ENCODE results near the gene SOBP.

- TF ChIP-seq CTCF (IDR thresholded peaks at IDR 0.05 in 8 of 11, conservative IDR thresholded peaks at IDR 0.05 in 3 of 11) (no peak), POLR2A (IDR thresholded peaks at IDR 0.05) (no peak), POLR2AphosphoS5 (IDR thresholded peaks at IDR 0.05) (no peak)
Observed at GRCh38 chr6:107565165-107565723, 75.3 kb downstream of the SOBP start.
